HL-60/S4 (cell line): ENCODE data around the gene SCN5A.

Experiments
- in situ Hi-C: fragments of 300-500 bp; cut with MboI; formaldehyde crosslinking; loops from 2 replicates; pipeline ENCODE4 v1.14.3; 2022; ENCODE audit warnings: low sequenced_read_pairs

Gene SCN5A

GRCh38 chr3:38603731-38604131 lies 45.8 kb downstream of the SCN5A start:
- in situ Hi-C loops: no loop called here

GRCh38 chr3:38602576-38603250 lies 46.8 kb downstream of the SCN5A start:
- in situ Hi-C loops: no loop called here

DNA sequence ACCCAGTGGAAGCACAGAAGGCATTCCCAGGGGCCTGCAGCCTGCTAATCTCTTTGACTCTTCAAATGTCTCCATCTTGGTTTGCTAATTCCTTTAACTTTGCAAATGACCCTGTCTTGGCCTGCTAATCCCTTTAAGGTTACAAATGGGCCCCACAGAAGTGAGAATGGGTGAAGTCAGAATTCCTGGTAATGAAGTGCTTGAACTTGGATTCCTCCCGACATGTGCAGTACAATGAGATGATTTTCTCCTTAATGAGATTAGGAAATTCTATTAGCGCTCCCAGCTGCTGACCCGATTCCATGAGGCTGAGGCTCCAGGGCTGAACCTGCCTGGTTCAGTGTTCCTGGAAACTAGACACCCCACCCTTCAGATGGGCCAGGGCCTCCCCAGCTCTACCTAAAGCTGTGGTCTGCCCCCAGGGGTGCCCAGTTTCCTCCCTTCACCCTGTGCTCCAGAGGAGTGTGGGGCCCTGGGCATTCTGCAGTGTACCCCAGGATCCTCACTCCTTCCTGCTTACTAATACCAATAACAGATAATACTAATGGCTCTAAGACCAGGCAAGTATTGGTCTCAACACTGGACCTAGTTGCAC lies 47.4 kb downstream of the SCN5A start:
- in situ Hi-C loops: no loop called here

DNA sequence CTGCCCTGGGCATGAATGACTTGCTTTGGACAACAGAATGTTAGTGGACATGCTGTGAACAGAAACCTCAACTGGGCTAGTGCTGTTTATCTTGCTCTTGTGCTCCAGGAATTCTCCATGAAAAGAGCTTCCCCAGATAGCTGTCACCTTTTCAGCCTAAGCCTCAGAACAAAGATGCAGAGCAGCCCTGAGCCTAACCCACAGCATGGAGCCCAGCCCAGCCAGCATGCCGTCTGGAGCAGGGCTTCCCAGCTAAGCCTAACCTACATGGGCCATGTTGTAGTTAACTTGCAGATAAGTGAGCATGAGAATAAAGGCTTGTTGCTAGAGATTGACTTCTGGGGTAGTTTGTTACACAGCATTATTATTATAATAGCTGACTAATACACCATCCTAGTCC lies 48.9 kb downstream of the SCN5A start:
- in situ Hi-C loops: no loop called here

DNA sequence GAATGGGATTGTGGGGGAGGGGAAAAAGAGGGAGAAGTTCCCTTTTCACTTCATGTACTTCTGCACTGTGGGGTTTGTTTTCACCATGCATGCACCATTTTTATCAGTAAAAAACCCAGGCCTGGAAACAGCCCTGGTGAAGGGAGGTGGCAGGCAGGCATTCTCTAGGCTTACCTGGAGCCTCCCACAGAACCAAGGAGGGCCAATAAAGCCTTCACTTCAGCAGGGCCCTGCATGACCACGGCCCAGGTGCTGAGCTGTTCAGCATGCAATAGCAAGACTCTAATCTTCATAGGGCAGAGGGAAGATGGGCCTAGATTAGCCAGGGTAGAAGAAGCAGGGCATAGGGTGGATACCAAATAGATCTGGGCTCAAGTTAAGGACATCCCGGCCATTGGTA lies 49.6 kb downstream of the SCN5A start:
- in situ Hi-C loops: no loop called here

DNA sequence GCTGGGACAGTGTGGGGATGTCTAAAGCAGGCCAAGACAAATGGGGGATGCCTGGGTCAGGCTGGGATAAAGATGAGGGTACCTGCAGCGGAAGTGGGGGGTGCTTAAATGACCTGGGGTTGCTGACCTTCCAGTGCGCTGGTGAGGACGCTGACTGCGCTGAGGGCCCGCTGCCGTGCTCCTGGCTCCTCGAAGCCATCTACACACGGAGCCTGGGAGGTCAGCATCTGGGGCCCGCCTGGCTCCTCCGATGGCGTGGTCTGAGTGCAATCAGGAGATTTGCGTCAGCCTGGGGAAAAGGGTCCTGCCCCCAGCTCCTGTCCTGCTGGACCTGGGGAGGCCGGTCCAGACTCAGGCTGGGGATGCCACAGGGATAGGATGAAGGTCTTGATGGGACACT lies 50.7 kb downstream of the SCN5A start:
- in situ Hi-C loops: no loop called here

- in situ Hi-C loops: no loop called here
Observed at GRCh38 chr3:38597502-38598060, 51.9 kb downstream of the SCN5A start.

- in situ Hi-C loops: no loop called here
Observed at GRCh38 chr3:38595393-38595792, 54.1 kb downstream of the SCN5A start.

GRCh38 chr3:38590521-38590920 lies 59.0 kb downstream of the SCN5A start:
- in situ Hi-C loops: no loop called here

GRCh38 chr3:38588995-38589937 lies 60.2 kb downstream of the SCN5A start:
- in situ Hi-C loops: no loop called here

GRCh38 chr3:38588371-38588971 lies 61.0 kb downstream of the SCN5A start:
- in situ Hi-C loops: no loop called here

GRCh38 chr3:38587548-38588131 lies 61.8 kb downstream of the SCN5A start:
- in situ Hi-C loops: no loop called here

GRCh38 chr3:38586546-38587520 lies 62.7 kb downstream of the SCN5A start:
- in situ Hi-C loops: no loop called here

- in situ Hi-C loops: no loop called here
Observed at GRCh38 chr3:38585791-38586420, 63.6 kb downstream of the SCN5A start.

DNA sequence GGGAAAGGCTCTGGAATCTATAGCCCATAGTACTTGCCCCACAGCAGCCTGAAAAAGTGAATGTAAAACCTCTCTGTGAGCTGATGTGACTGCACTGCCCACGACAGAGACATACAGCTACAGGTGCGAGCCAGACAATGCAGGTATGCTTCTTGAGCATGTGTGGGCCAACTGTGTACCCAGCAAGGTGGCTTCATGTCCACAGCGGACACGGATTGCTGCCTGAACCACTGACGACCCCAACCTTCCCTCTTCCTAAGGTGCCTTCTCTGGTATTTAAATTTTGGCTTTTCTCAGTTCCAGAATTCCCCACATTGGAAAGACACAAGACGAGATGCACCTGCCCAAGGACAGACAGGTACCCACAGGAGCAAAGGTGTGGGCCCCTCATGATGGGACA lies 65.8 kb downstream of the SCN5A start:
- in situ Hi-C loops: no loop called here

- in situ Hi-C loops: no loop called here
Observed at GRCh38 chr3:38582941-38583645, 66.4 kb downstream of the SCN5A start.

DNA sequence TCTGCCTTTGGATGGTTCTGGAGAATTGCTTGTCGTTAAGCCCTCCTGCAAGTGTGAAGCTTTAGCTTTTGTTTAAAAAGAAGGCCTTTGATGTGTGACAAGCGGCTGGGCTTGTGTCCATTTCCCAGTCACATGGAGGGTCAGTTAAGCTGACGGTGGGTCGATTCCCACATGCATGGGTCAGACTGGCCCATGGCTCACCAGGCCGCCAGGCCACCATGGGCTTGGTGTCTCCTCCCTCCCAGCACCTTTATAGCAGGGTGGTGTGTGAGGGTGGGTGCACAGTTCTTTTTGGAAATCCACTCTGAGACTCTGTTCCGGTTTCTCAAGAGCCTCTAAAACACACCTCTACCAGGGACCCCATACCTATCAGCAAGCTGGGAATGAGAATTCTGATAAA lies 67.2 kb downstream of the SCN5A start:
- in situ Hi-C loops: no loop called here

DNA sequence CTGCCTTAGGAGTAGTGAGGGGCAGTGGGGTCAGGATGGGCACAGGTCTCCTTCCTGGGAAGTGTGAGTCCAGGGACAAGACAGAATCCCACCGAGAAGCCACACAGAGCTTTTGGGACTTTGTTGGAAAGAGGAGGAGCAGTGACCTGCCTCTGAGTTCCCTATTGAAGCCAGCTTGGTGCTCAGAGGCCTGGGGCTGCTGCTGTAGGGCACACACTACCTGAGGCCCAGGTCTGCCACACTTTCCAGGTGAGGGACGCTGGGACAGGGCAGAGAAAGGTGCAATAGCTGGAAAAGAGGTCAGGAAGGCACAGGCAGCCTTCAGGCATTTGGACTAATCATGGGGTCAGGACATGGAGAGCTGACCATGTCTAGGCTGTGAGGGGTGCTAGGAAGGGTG lies 67.7 kb downstream of the SCN5A start:
- in situ Hi-C loops: no loop called here
